GM10248 (cell line): Measurements from ENCODE around the gene ECPAS.
A peak's percentile ranks its signal among the peaks of the same experiment; 100 is the strongest.
"Not testable (repeated sequence)": the region's sequence is repeated elsewhere in the genome, so short reads cannot be mapped to it uniquely, and the experiment has no call there.

Experiments
- CTCF ChIA-PET: fragments of 300-600 bp; sonication (Branson Sonifier 250); formaldehyde crosslinking; extraction: SDS; loops from one replicate; lab custom pipeline; 2021; ENCODE audit warnings: antibody characterized with exemption; lab: Yijun Ruan, JAX
- POLR2A ChIA-PET: fragments of 350-650 bp; sonication (Branson Sonifier 250); formaldehyde crosslinking; extraction: SDS; loops from one replicate; lab custom pipeline; 2020; ENCODE audit warnings: antibody characterized with exemption; lab: Yijun Ruan, JAX
- DNase-seq: peaks from one replicate; pipeline ENCODE4 v3.0.0; 2012; ENCODE audit errors: extremely low spot score
- CTCF ChIP-seq: IDR thresholded peaks from 2 replicates; pipeline ENCODE4 v1.5.1; 2012; ENCODE audit warnings: mild to moderate bottlenecking, low read depth; ENCODE audit errors: extremely low read depth, missing control alignments, control extremely low read depth

ECPAS gene

GRCh38 chr9:111525056-111525977 is 41.1 kb upstream of the ECPAS start, which contains the start of gene ZNF483:
ZNF483 (plus strand) TSS chr9:111525179; CDS start chr9:111527396, 2,217 bp downstream.
- DNase-seq = peak; percentile 49
- POLR2A ChIA-PET = no interaction called here
- TF ChIP-seq CTCF = no peak
- CTCF ChIA-PET = interaction anchor here (1.3 kb wide), 1 partner anchor 13 kb away, joined by 3 read pairs; no protein-coding TSS in a partner anchor

- DNase-seq = no peak
- no peak for TF ChIP-seq CTCF
- ChIA-PET POLR2A (no interaction called here), CTCF (no interaction called here)
Observed at GRCh38 chr9:111524731-111525055, 40.5 kb upstream of the ECPAS start.

GRCh38 chr9:111516061-111516465 is 31.9 kb upstream of the ECPAS start:
- ChIA-PET POLR2A (no interaction called here), CTCF (interaction anchor here (1.1 kb wide), 1 partner anchor 11 kb away, joined by 4 read pairs; no protein-coding TSS in a partner anchor)
- DNase-seq = no peak

GRCh38 chr9:111514967-111515366 is 30.8 kb upstream of the ECPAS start:
- CTCF ChIA-PET = no interaction called here
- no peak for DNase-seq
- POLR2A ChIA-PET = no interaction called here
- no peak for TF ChIP-seq CTCF

More at GRCh38 chr9:111516061-111516465, 31.9 kb upstream of the ECPAS start:
- TF ChIP-seq CTCF = no peak

- POLR2A ChIA-PET, DNase-seq, CTCF ChIA-PET: not testable (repeated sequence)
Observed at GRCh38 chr9:111511581-111511980, 27.4 kb upstream of the ECPAS start.

GRCh38 chr9:111502506-111502905 is 18.3 kb upstream of the ECPAS start:
- no peak for DNase-seq
- TF ChIP-seq CTCF = no peak
- CTCF ChIA-PET = no interaction called here
- POLR2A ChIA-PET = no interaction called here

- ChIA-PET POLR2A (no interaction called here), CTCF (no interaction called here)
- no peak for DNase-seq
- no peak for TF ChIP-seq CTCF
Observed at GRCh38 chr9:111501648-111502047, 17.5 kb upstream of the ECPAS start.
